ENCODE data around the gene DDX25. TPM values are rescaled to one million over a fixed set of nuclear protein-coding genes. Genes with fewer than 3 reads are reported as not detected.

The DDX25 gene
- total and polyA plus RNA-seq, 10 of the 15 experiments (the other 5 are each of a cell fraction or from before 2014, with no cell fraction given): 0.05 TPM; not detected in 9

GRCh38 chr11:125887373-125888324 is 16.7 kb upstream of the DDX25 start, which contains the start of gene HYLS1 (continued):
- TF ChIP-seq FOXM1 (IDR thresholded peaks at IDR 0.05; ENCODE audit: low read depth, low read length): peak; percentile 56; the same call in 1 of the 2 replicates
- no peak for TF ChIP-seq KDM1A (IDR thresholded peaks at IDR 0.05; ENCODE audit: borderline replicate concordance)
- TF ChIP-seq EP300 (IDR thresholded peaks at IDR 0.05; ENCODE audit: borderline replicate concordance in 1 of 2, control insufficient read depth in 1 of 2, low read depth in 2 of 2, low read length in 2 of 2): peak in 1 of 2 experiments; percentile 77; a peak in 2 of 4 replicates
- no peak for TF ChIP-seq TCF3 (IDR thresholded peaks at IDR 0.05; ENCODE audit: borderline replicate concordance, insufficient read depth, low read depth, low read length)
- peak; percentile 42 to 67; a peak in 2 of 4 replicates for TF ChIP-seq IKZF2 (IDR thresholded peaks at IDR 0.05)
- no peak for TF ChIP-seq IRF4 (IDR thresholded peaks at IDR 0.05; ENCODE audit: low read depth, low read length)
- TF ChIP-seq BRCA1 (IDR thresholded peaks at IDR 0.05; ENCODE audit: low read depth, low read length): no peak
- TF ChIP-seq CHD2 (IDR thresholded peaks at IDR 0.05; ENCODE audit: borderline replicate concordance, low read depth, low read length): 0 out of 2 replicates have a peak, but pooled peaks have one; percentile 6
- TF ChIP-seq ZNF24 (IDR thresholded peaks at IDR 0.05): 0 out of 2 replicates have a peak, but pooled peaks have one; percentile 25
- TF ChIP-seq SREBF2 (IDR thresholded peaks at IDR 0.05; ENCODE audit: low read length): no peak
- no peak for TF ChIP-seq E2F8 (IDR thresholded peaks at IDR 0.05; ENCODE audit: low read depth, partially characterized antibody)
- TF ChIP-seq EGR1 (IDR thresholded peaks at IDR 0.05; ENCODE audit: borderline replicate concordance in 1 of 2, low read depth in 2 of 2, low read length in 2 of 2): peak in 1 of 2 experiments; percentile 74; a peak in 1 of 3 replicates
- TF ChIP-seq PRDM15 (CRISPR knock-in tag; IDR thresholded peaks at IDR 0.05): no peak
- TF ChIP-seq RELA (IDR thresholded peaks at IDR 0.05; ENCODE audit: borderline replicate concordance, partially characterized antibody): peak; percentile 20
- no peak for TF ChIP-seq TARDBP (IDR thresholded peaks at IDR 0.05; ENCODE audit: borderline replicate concordance)
- peak; percentile 99 for TF ChIP-seq LARP7 (IDR thresholded peaks at IDR 0.05)
- no peak for TF ChIP-seq ZNF384 (IDR thresholded peaks at IDR 0.05; ENCODE audit: borderline replicate concordance, low read depth, low read length)
- TF ChIP-seq RCOR1 (conservative IDR thresholded peaks at IDR 0.05; ENCODE audit: low read depth, low read length): no peak
- TF ChIP-seq BACH1 (IDR thresholded peaks at IDR 0.05; ENCODE audit: borderline replicate concordance): peak; percentile 76; the same call in 1 of the 2 replicates
- TF ChIP-seq ATF7 (IDR thresholded peaks at IDR 0.05; ENCODE audit: low read depth): no peak

All from GM12878 (cell line).